GM21576 (cell line): Measurements from ENCODE around the gene ALKBH3.

Experiments
- ATAC-seq: cut with Tn5 transposase; IDR thresholded peaks from one replicate; pipeline ENCODE4 v1.9.1; 2021; ENCODE audit warnings: mild to moderate bottlenecking, moderate library complexity; ENCODE audit not compliant: unreplicated experiment

ALKBH3 gene

GRCh38 chr11:43936076-43936475 is 55.4 kb downstream of the ALKBH3 start:
- ATAC-seq: no peak

- no peak for ATAC-seq
Measured at GRCh38 chr11:43937434-43938411, 57.1 kb downstream of the ALKBH3 start.

DNA sequence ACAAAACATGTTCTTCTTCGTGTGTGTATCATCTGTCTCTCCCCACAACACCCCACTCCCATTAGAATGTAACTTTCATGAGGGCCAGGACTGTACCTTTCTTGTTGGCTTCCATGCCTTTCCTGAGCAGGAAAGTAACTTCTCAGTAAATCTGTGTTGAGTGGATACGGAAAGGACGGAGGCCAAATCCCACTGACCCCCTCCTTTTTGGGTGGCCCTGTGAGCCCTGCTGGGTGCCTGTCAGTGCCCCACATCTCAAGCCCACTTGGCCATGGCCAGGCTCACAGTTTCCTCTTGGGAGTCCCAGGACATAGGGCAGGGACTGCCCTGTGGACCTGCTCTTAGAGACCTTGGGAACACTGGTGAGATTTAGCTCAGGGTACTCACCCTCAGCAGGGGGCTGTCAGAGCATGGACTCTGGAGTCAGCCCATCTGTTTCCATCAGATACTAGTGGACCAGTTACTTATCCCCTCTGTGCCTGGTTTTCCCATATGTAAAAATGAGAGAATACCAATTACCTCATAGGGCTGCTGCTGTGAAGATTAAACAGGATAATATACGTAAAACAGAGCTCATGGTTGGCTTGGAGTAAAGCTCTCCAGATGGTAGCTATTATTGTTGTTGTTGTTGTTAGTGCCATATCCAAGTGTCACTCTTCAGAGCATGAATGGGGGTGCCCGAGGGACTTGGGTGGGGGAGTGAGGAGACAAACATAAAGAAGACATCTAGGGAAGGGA is 60.8 kb downstream of the ALKBH3 start:
- no peak for ATAC-seq

GRCh38 chr11:43942662-43943371 is 62.2 kb downstream of the ALKBH3 start:
- ATAC-seq: no peak

- ATAC-seq: no peak
Measured at GRCh38 chr11:43943372-43943930, 62.8 kb downstream of the ALKBH3 start.

GRCh38 chr11:43943931-43944751 is 63.5 kb downstream of the ALKBH3 start:
- ATAC-seq: no peak

- no peak for ATAC-seq
Measured at GRCh38 chr11:43944761-43945311, 64.2 kb downstream of the ALKBH3 start.

GRCh38 chr11:43947003-43947500 is 66.4 kb downstream of the ALKBH3 start:
- no peak for ATAC-seq

DNA sequence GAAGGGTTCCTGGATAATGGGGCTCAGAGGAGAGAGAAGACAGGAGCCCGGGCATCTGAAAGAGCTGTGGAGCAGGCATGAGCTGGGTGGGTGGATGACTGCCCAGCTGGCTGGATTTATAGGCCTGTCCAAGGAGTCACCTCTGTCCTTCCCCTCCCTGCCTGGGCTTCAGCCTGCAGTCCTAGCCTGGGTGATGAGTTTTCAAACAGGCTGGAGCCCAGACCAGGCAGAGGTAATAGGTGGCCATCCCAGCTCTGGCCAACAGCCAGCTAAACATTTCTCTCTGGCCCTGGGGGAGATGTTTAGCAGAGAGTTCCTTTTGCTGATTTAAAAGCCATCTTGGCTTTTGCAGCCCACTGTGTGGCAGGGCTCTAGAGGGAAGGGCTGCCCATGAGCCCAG is 67.2 kb downstream of the ALKBH3 start:
- ATAC-seq: no peak

DNA sequence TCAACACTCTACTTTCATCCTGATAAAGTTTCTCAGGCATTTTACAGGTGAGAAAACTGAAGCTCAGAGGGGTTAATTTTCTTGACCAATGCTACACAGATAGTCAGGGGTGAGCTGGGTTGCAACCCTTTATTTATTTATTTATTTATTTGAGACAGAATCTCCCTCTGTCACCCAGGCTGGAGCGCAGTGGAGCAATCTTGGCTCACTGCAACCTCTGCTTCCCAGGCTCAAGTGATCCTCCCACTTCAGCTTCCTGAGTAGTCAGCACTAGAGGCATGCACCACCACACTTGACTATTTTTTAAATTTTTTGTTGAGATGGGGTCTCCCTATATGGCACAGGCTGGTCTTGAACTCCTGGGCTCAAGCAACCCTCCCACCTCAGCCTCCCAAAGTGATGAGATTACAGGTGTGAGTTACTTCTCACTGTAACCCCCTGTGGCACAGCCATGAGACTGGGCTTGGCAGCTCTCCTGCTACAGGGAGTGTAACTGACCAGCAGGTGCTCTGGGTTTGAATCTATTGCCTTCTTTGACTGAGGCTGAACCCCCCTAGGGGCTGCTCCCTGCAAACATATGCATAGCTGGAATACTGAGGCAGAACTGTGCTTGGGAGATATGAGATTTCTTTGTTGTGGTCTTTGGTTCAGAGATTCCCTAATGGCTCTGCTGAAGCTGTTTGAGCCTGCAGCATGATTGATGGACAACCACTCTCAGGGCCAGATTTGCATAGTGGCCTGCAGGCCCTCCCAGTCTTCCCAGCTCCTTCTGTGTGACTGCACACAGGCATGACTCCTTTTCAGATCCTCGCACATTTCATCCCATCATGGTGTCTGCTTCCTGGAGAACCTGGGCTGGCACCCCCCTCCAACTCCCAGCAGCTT is 68.0 kb downstream of the ALKBH3 start:
- ATAC-seq: no peak

DNA sequence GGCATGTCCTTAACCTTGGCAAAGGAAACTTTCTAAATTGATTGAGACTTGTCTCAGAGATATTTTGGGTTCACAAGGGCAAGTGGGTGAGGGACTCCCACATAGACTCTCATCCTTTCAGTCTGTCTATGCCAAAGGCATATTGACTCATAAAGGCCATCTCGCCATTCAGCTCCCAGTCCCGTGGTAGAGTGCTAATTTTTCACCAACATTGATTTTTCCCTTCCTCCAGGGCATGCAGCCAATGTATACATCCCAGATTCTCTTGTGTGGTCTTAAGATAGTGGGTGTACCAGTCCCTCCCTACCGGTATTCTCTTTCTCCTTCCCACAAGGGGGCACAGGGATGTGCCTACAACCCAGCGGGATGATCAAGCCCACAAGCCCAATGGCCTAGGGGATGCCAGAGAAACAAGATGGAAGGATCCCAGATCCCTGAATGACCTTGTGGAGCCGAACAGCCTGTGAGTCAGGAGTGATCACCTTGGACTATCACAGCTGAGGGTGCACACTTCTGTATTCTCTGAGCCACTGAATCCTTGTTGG is 69.8 kb downstream of the ALKBH3 start:
- ATAC-seq: no peak

GRCh38 chr11:43951231-43951630 is 70.6 kb downstream of the ALKBH3 start:
- ATAC-seq: no peak

DNA sequence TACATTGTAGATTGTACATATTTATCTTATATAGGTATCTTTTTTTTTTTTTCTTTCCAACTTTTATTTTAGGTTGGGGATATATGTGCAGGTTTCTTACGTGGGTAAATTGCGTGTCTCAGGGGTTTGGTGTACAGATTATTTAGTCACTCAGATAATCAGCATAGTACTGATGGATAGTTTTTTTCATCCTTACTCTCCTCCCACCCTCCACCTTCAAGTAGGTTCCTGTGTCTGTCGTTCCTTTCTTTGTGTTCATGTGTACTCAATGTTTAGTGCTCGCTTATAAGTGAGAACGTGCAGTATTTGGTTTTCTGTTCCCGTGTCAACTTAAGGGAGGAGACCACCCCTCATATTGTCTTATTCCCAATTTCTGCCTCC is 71.4 kb downstream of the ALKBH3 start:
- ATAC-seq: no peak

- no peak for ATAC-seq
Measured at GRCh38 chr11:43952401-43953342, 72.0 kb downstream of the ALKBH3 start.

DNA sequence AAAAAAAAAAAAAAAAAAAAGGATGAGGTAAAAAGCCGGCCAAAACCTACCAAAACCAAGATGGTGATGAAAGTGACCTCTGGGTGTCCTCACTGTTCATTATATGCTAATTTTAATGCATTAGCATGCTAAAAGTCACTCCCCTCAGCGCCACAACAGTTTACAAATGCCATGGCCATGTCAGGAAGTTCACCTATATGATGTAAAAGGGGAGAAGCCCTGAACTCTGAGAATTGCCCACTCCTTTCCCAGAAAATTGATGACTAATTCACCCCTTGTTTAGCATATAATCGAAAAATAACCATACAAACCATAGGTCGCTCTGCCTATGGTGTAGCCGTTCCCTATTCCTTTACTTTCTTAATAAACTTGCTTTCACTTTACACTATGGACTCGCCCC is 72.9 kb downstream of the ALKBH3 start:
- no peak for ATAC-seq

GRCh38 chr11:43954241-43954640 is 73.6 kb downstream of the ALKBH3 start:
- ATAC-seq: no peak

GRCh38 chr11:43955381-43956118 is 74.9 kb downstream of the ALKBH3 start:
- no peak for ATAC-seq
